Measurements from ENCODE around the gene LIPE.

LIPE gene

GRCh38 chr19:42422092-42422900, 4.9 kb downstream of the LIPE start:
- DNase-seq (ENCODE audit: low read depth, low spot score) = no peak
- H3K4me3 ChIP-seq (ENCODE audit: low read length) = peak overlapping the region; percentile 69

GRCh38 chr19:42421591-42422031, 5.6 kb downstream of the LIPE start:
- no peak for DNase-seq (ENCODE audit: low read depth, low spot score)
- H3K4me3 ChIP-seq (ENCODE audit: low read length) = no peak overlapping the region

GRCh38 chr19:42421101-42421500, 6.1 kb downstream of the LIPE start:
- no peak for DNase-seq (ENCODE audit: low read depth, low spot score)
- no peak overlapping the region for H3K4me3 ChIP-seq (ENCODE audit: low read length)

- no peak overlapping the region for H3K4me3 ChIP-seq (ENCODE audit: low read length)
- peak; percentile 80 for DNase-seq (ENCODE audit: low read depth, low spot score)
Observed at GRCh38 chr19:42420055-42420544, 7.1 kb downstream of the LIPE start.

- H3K4me3 ChIP-seq (ENCODE audit: low read length) = no peak overlapping the region
- no peak for DNase-seq (ENCODE audit: low read depth, low spot score)
Observed at GRCh38 chr19:42419309-42419708, 7.9 kb downstream of the LIPE start.

GRCh38 chr19:42412661-42413076, 14.5 kb downstream of the LIPE start:
- DNase-seq (ENCODE audit: low read depth, low spot score) = no peak
- no peak overlapping the region for H3K4me3 ChIP-seq (ENCODE audit: low read length)

GRCh38 chr19:42412227-42412626, 15.0 kb downstream of the LIPE start:
- H3K4me3 ChIP-seq (ENCODE audit: low read length) = no peak overlapping the region
- no peak for DNase-seq (ENCODE audit: low read depth, low spot score)

- DNase-seq (ENCODE audit: low read depth, low spot score) = no peak
- no peak overlapping the region for H3K4me3 ChIP-seq (ENCODE audit: low read length)
Observed at GRCh38 chr19:42411581-42412178, 15.5 kb downstream of the LIPE start.

- H3K4me3 ChIP-seq (ENCODE audit: low read length) = no peak overlapping the region
- no peak for DNase-seq (ENCODE audit: low read depth, low spot score)
Observed at GRCh38 chr19:42410371-42410770, 16.8 kb downstream of the LIPE start.

GRCh38 chr19:42409477-42409876, 17.7 kb downstream of the LIPE start:
- H3K4me3 ChIP-seq (ENCODE audit: low read length) = no peak overlapping the region
- DNase-seq (ENCODE audit: low read depth, low spot score) = no peak

GRCh38 chr19:42407816-42408175, 19.4 kb downstream of the LIPE start:
- DNase-seq (ENCODE audit: low read depth, low spot score) = no peak
- no peak overlapping the region for H3K4me3 ChIP-seq (ENCODE audit: low read length)

GRCh38 chr19:42407085-42407815, 19.9 kb downstream of the LIPE start:
- DNase-seq (ENCODE audit: low read depth, low spot score) = no peak
- no peak overlapping the region for H3K4me3 ChIP-seq (ENCODE audit: low read length)

- no peak overlapping the region for H3K4me3 ChIP-seq (ENCODE audit: low read length)
- DNase-seq (ENCODE audit: low read depth, low spot score) = no peak
Observed at GRCh38 chr19:42406111-42406510, 21.1 kb downstream of the LIPE start.

GRCh38 chr19:42403586-42403985, 23.6 kb downstream of the LIPE start:
- no peak for DNase-seq (ENCODE audit: low read depth, low spot score)
- no peak overlapping the region for H3K4me3 ChIP-seq (ENCODE audit: low read length)

GRCh38 chr19:42402376-42403116, 24.6 kb downstream of the LIPE start:
- peak overlapping the region; percentile 59 for H3K4me3 ChIP-seq (ENCODE audit: low read length)
- DNase-seq (ENCODE audit: low read depth, low spot score) = no peak

- peak overlapping the region; percentile 59 for H3K4me3 ChIP-seq (ENCODE audit: low read length)
- DNase-seq (ENCODE audit: low read depth, low spot score) = peak; percentile 69
Observed at GRCh38 chr19:42401365-42402303, 25.6 kb downstream of the LIPE start.

- no peak for DNase-seq (ENCODE audit: low read depth, low spot score)
- no peak overlapping the region for H3K4me3 ChIP-seq (ENCODE audit: low read length)
Observed at GRCh38 chr19:42400404-42400803, 26.8 kb downstream of the LIPE start.

All from Jurkat, Clone E6-1 (cell line).